T1000 (cell line): ENCODE measurements around the gene XPO6.
"Not testable (repeated sequence)": the region's sequence is repeated elsewhere in the genome, so short reads cannot be mapped to it uniquely, and the experiment has no call there.

Source experiments
- DNase-seq: peaks from one replicate; lab custom pipeline; 2025; ENCODE audit warnings: mixed read lengths; lab: John Stamatoyannopoulos, UW

The XPO6 gene

GRCh38 chr16:28149011-28149888 lies 62.5 kb downstream of the XPO6 start:
- DNase-seq: no peak

DNA sequence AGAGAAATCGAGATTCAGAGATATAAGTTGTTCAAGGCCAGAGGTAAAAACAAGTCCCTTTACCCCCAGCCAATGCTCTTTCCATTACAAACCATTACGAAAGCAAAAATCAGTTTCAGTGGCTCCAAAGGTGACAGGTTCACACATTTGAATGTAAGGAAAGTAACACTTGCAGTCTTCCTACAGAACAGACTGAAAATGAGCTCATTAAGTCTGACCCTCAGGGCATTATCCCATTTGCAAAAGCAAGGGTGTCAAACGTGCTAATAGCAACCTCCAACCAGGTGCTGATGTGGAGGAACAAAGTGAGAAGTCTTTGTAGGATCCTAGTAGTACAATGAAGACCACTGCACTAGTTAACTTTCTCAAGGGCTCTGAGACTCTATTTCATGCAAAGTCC lies 65.2 kb downstream of the XPO6 start:
- DNase-seq: no peak

DNA sequence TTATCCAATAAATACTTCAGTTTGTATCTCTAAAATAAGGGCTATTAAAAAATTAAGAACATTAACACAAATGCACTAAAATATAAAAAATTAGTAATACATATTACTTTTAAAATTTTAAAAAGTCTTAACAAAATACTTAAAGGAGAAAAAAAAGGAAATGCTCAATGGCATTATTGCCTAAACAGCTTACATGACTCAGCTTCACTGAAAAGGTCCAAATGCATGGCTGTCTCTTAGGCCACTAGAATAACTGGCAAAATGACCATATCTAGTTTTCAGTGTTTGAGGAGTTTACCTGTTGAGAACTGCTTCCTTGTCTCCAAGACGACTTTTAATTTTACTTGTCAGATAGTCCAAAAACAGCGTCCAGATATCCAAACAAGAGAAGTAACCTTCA lies 66.0 kb downstream of the XPO6 start:
- DNase-seq: no peak

- DNase-seq: no peak
Measured at GRCh38 chr16:28140788-28141618, 70.8 kb downstream of the XPO6 start.

- no peak for DNase-seq
Measured at GRCh38 chr16:28139530-28139929, 72.2 kb downstream of the XPO6 start.

GRCh38 chr16:28136751-28137434 lies 74.9 kb downstream of the XPO6 start:
- DNase-seq: no peak

GRCh38 chr16:28133666-28134065 lies 78.1 kb downstream of the XPO6 start:
- DNase-seq: no peak

DNA sequence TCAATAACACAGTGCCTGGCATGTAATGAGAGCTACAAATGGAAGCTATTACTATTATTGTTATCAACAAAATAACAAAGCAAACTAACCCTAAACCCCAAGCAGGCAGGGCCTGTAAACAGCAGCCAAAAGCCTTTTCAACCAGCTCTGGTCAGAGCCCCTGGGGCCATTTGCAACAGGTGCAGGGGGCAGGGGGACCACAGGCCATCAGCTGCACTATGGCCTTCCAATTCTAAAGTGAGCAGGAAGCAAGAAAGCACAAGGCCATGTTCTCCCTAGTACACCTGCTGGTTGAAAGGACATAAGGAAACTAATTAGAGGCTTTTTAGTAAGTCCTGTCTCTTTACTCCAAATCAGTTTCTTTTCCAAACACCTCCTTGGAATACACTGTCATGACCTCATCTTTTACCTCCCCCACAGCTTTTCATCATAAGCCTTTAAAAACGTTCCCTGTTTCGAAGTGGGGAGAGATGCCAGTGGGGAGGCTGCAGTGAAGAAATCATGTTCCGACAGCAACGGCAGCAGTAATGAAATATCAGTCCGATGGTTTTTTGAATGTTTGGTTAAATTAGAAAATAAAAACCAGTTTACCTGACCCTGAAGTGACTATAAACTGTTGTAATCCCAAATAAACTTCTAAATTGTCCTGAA lies 79.9 kb downstream of the XPO6 start:
- no peak for DNase-seq

DNA sequence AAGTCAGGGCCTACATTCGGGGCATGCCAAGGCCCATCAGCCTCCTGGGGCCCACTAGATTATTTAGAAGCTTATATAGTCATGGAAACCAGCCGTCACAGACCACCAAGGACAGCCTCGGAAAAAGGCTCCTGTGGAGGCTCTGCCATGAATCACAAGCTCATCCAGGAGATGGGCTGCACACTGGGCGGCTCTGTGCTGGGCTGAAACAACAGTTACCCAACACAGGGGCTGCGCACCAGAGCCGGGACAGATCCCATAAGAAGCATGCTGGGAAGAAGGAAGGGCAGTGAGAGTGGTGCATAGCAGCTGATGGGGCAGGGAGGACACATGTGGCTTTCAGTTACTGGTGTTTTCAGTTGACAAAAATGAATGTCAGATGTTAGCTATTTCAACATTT lies 80.6 kb downstream of the XPO6 start:
- no peak for DNase-seq

DNA sequence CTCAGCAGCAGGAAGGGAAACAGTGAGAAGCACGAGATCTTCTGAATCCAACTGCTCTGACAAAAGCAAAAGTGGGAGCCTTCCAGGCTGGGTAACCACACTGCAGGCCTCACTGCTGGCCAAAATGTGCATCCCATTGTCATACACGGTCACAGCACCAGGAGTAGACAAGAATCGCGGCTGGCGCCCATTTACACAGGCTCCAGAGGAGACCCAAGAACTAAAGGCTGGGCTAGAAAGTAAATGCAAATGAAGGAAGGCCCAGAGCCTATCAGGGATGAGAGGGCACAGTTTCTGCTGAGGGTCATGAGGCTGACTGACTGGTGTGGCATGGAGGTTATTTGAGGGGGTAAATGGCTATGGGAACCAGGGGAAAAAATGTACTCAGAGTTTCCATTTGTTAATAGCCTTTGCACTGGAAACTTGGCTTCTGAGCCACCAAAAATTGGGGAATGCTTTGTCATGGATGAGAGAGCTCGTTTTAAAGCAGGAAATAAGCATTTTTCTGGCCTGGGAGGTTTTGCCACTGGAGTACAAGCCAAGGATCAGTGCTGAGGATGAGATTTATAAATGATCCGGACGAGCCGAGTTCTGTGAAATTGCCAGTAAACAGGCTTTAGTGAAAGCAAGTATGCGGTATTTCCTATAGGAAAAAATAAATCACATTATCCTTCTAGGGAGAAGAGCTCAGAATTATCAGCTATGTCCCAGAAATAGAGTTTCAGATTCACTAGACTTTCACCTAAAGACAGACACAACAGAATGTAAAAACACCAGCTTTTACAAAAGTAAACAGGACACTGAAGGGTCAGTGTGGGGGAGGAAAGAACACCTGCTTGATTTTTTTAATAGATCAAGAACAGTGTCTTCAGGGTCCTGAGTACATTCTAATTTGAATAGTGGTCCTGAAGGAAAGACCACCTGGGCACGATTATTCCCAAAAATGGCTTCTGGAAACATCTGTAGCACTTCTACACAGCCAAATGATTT lies 81.4 kb downstream of the XPO6 start:
- no peak for DNase-seq

DNA sequence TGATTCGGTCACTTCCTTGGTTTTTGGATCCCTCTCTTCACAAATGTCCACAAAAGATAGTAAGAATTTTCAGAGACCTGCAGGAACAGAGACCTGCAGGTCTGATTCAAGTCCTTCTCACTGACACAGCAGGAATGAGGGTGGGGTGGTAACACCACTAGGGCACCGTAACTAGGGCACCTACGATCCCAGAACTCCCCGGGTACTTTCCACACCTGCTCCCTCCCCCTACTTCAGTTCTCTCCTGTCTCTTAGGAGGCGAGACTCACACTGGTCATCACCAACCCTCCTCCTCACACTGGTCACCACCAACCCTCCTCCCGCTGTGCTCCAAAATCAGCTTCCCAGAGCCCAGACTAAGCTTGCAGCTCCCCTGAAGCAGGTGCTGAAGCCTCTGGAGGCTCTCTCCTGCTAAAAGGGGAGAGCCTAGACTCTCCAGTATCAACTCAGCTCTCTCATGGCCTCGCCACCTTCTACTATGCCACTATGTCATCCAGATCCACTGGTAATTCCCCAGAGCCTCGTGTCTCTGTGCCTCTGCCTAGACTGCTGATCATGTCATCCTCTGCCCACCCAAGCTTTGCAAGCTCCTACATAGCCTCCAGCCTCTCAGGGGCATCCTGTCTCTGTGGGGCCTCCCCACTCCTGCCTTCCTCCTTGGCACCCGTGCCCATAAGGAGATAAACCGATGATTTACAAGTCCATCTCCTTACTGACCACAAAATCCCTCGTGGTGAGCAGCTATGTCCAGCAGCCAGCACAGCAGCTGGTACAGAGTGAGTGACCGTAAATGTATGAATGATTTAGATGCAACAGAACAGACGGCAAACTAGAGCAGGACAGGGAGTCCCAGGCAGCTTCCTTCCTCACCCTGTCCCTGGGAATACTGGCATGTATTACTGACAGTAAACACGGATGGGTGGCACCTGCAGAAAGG lies 84.8 kb downstream of the XPO6 start:
- no peak for DNase-seq

GRCh38 chr16:28125592-28125991 lies 86.2 kb downstream of the XPO6 start:
- no peak for DNase-seq

GRCh38 chr16:28121527-28121926 lies 90.2 kb downstream of the XPO6 start:
- no peak for DNase-seq

DNA sequence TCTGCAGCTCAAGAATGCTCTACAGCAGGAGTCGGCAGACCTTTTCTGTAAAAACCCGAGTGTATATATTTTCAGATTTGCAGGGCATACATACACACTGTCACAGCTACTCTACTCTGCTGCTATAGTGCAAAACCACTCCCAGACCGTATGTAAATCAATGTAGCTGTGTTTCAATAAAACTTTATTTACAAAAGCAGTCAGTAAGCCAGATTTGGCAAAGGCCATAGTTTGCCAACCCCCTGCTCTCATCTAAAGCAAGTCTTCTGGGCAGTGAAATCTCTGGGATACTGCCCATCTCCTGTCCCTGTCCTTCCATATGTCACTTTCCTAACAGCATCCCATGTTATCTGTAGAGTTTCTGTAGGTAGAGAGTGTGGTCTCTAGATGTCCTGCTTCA lies 91.0 kb downstream of the XPO6 start:
- DNase-seq: no peak

DNA sequence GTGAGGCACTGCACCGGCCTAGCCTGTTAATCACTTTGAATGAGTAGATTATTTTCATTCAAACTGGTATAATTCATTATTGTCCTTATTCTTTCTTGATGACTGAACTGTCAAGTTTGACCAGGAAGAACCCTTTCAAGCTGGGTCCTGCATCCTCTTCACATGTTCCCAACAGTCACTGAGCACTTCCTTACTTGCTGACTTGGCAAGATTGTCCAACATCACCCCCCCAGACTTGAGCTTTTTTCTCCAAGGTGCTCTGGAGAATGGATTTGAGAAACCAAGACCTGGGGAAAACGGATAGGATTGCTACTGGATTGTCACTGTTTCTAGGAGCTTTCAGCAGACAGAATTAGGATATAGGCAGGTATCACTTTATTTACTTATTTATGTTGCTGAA lies 93.1 kb downstream of the XPO6 start:
- no peak for DNase-seq

- no peak for DNase-seq
Measured at GRCh38 chr16:28117168-28117565, 94.6 kb downstream of the XPO6 start.

DNA sequence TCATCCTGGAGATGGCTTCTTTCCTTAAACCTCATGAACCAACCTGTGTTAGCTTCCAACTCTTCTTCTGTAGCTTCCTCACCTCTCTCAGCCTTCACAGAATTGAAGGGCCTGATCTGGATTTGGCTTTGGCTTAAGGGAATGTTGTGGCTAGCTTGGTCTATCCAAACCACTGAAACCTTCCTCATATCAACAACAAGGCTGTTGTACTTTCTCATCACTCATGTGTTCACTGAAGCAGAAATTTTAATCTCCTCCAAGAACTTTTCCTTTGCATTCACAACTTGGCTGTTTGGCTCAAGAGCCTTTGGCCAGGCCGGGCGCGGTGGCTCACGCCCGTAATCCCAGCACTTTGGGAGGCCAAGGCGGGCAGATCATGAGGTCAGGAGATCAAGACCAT lies 95.9 kb downstream of the XPO6 start:
- not testable (repeated sequence) for DNase-seq

DNA sequence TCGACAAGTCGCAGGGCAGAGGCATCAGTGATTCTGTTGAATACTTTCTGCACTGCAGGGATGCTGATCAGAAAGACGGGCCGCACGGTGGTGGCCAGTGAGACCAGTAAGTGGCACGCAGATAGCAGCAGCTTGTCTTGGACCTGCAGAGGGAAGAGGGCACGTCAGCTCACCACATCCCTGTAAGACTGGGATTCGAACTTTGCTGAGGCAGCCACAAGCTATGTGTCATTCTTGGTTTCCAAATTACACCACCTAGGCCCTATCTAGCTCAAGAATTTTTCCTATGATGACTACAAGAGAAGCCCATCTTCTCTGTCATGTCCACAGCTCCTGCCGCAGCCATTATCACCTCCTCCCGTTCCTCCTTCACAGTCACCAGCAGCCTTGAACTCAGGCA lies 98.9 kb downstream of the XPO6 start:
- DNase-seq: no peak

DNA sequence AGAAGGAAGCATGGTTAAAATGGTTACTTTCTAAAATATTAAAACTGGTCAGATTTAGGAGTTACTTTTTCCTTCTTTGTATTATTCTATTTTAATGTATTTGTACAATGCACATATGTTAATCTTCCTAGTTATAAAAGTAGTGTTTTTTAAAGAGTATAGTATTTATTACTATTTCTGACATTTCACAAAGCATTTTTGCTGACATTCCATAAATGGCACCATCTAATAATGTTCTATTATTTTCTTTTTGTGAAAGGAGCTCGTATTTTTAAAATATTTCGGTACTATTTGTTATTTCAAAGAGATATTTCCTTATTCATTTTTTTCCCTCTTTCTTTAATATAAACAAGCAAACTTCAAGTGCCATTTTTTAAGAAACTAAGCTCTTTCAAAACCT lies 100.8 kb downstream of the XPO6 start:
- no peak for DNase-seq

GRCh38 chr16:28110479-28110878 lies 101.3 kb downstream of the XPO6 start:
- no peak for DNase-seq
